ENCODE data around the gene GDNF.

GDNF gene, protein sequence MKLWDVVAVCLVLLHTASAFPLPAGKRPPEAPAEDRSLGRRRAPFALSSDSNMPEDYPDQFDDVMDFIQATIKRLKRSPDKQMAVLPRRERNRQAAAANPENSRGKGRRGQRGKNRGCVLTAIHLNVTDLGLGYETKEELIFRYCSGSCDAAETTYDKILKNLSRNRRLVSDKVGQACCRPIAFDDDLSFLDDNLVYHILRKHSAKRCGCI

DNA sequence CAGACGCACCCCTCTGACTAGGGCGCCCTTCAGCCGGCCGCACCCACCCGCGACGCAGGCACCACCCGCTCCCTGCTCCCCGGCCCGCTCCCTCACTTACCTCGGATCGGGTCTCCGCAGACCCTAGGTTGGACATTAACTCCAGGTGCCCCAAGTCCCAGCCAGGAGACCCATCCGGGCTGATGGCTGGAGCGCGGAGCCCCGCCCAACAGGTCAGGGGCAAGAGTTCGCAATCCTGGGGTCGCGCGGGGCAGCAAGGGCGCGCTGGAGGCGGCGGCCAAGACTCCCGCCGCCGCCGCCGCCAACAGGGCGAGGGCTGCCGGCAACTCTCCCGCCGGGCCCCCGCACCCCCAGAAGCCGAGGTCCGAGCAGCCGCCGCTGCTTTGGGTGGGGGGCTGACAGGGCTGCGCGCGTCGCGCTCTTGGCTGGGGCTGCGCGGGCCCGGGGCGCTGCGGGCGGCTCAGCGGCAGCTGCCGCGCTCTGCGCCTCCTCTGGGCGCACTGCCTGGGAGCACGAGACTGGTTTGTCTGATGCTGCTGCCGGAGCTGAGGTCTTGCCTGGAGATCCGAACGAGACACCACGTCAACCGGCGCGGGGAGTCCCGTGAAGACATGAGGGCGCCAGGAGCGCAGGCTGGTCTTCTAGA lies at the start of gene GDNF:
Gene GDNF (minus strand): TSS at position 635 of the 646 bp plus-strand sequence. CDS start 5,245 bp downstream, outside the sequence.
- DNase-seq (ENCODE audit: extremely low read depth, low read depth): no peak
- TF ChIP-seq, protein P1, sequence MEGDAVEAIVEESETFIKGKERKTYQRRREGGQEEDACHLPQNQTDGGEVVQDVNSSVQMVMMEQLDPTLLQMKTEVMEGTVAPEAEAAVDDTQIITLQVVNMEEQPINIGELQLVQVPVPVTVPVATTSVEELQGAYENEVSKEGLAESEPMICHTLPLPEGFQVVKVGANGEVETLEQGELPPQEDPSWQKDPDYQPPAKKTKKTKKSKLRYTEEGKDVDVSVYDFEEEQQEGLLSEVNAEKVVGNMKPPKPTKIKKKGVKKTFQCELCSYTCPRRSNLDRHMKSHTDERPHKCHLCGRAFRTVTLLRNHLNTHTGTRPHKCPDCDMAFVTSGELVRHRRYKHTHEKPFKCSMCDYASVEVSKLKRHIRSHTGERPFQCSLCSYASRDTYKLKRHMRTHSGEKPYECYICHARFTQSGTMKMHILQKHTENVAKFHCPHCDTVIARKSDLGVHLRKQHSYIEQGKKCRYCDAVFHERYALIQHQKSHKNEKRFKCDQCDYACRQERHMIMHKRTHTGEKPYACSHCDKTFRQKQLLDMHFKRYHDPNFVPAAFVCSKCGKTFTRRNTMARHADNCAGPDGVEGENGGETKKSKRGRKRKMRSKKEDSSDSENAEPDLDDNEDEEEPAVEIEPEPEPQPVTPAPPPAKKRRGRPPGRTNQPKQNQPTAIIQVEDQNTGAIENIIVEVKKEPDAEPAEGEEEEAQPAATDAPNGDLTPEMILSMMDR (IDR thresholded peaks at IDR 0.05; ENCODE audit: low read depth, low read length, missing control alignments): no peak
- H3K4me3 ChIP-seq (replicated peaks; ENCODE audit: low read depth, low read length): peak within 1 kb of the TSS; percentile 49

DNA sequence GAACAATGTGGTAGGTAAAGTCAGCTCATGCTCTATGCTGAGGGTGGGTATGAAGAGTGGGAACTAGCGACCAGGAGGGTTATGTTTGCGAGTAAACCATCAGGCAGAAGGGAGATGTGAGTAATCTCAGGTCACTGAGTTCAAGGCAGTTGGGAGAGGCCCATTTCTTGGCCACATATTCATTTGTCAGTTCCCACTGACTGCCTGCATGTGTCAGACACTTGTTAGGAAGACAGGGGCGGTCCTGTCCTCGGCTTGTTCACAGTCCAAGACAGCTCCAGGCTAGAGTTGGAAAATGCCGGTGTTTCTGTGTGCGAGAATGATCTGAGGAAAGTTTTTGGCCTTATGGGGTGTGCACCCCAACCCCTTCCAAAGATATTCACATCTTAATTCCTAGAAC lies 48.6 kb upstream of the GDNF start:
- TF ChIP-seq, protein P1 (IDR thresholded peaks at IDR 0.05; ENCODE audit: low read depth, low read length, missing control alignments): no peak
- DNase-seq (ENCODE audit: extremely low read depth, low read depth): no peak
- no peak overlapping the region for H3K4me3 ChIP-seq (replicated peaks; ENCODE audit: low read depth, low read length)

DNA sequence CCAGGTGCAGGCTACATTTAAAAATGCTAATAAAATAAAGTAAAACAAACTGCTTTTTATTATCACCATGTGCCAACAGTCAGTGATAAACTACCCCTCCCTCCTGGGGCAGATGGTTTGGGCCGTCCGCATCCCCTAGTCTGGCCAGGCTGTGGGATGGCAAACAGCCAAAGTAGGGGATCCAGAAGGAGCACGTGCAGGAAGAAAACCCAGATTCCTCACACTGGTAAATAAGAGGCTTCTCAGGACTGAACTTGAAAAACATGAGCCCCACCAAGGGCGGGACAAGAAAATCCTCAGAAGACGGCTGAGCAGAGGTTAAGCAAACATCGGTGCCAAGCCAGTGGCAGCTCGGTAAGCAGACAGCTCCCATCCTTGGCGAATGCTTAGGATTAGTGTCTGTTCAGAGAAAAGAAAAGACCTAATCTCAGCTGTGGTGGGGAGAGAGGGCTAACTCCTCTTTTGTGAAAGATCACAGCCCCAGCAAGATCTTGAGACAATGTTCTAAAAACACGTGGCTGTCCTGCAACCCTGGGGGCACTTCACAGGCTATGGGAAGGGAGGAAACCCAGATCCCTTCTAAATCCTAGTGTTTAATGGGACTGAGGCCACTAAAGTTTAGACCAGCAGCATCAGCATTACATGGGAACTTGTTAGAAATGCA lies 46.5 kb upstream of the GDNF start:
- DNase-seq (ENCODE audit: extremely low read depth, low read depth): no peak
- TF ChIP-seq, protein P1 (IDR thresholded peaks at IDR 0.05; ENCODE audit: low read depth, low read length, missing control alignments): no peak
- no peak overlapping the region for H3K4me3 ChIP-seq (replicated peaks; ENCODE audit: low read depth, low read length)

DNA sequence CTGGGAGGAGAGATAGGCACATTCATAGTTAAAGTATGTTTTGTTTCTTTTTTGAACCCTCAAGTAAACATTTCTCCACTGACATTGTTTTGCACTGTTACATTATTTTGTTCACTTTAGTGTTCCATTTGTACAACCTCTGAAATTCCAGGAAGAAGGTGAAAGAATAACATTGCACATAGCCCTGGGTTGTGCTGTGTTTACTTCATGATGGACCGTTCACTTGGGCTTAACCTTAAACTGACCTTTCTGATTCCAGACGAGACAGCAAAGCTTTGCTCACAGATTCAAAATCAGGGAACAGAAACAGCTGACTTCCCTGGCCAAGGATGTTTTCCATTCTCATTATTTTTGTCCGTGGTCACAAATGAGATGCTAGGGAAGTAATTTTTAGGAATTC lies 42.8 kb upstream of the GDNF start:
- TF ChIP-seq, protein P1 (IDR thresholded peaks at IDR 0.05; ENCODE audit: low read depth, low read length, missing control alignments): no peak
- no peak overlapping the region for H3K4me3 ChIP-seq (replicated peaks; ENCODE audit: low read depth, low read length)
- DNase-seq (ENCODE audit: extremely low read depth, low read depth): no peak

DNA sequence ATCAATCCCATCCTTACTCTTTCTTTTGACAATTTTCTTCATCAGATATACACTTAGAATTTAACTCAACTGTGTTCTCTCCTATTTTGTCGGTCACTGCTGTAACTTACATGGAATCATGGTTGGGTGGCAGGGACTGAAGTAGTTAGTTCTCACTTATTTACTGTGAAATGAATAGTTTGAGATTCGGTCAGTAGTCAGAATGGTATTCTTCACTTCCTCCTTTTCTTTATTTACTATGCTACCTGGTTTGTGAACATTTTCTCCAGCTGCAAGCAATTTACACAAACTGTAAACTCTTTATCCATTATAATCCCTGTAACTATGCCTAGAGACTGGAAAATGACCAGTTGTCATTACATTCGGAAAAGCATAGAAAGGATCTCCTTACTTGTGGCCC lies 41.5 kb upstream of the GDNF start:
- TF ChIP-seq, protein P1 (IDR thresholded peaks at IDR 0.05; ENCODE audit: low read depth, low read length, missing control alignments): no peak
- DNase-seq (ENCODE audit: extremely low read depth, low read depth): no peak
- no peak overlapping the region for H3K4me3 ChIP-seq (replicated peaks; ENCODE audit: low read depth, low read length)

DNA sequence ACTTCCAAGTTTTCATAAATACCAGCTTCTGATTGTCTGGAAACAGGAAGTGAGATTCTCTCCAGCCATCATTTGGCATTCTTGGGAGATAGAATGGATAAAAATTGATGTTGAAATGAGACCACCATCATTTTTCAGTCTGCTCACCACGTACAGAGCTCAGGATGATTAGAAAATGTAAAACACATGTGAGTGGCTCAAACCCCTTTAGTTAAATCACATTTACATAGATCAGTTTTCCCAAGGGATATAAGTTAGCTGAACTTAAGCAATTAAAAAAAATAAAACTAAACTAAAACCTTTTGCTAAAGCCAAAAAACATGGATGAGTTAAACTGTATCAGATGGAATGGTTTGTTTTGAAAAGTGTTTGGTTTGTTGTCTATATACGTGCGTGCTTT lies 37.1 kb upstream of the GDNF start:
- no peak for DNase-seq (ENCODE audit: extremely low read depth, low read depth)
- H3K4me3 ChIP-seq (replicated peaks; ENCODE audit: low read depth, low read length): no peak overlapping the region
- TF ChIP-seq, protein P1 (IDR thresholded peaks at IDR 0.05; ENCODE audit: low read depth, low read length, missing control alignments): no peak
